HEK293 (cell line): ENCODE data around the gene FCGR3A.
"Not testable (repeated sequence)": the region's sequence is repeated elsewhere in the genome, so short reads cannot be mapped to it uniquely, and the experiment has no call there.

Experiments used
- CTCF ChIA-PET: fragments of 350-600 bp; formaldehyde crosslinking; extraction: SDS; loops from one replicate; lab custom pipeline; 2021; ENCODE audit warnings: antibody characterized with exemption; lab: Yijun Ruan, JAX
- POLR2A ChIA-PET: fragments of 300-600 bp; formaldehyde crosslinking; extraction: SDS; loops from one replicate; lab custom pipeline; 2020; ENCODE audit warnings: antibody characterized with exemption, inconsistent platforms; lab: Yijun Ruan, JAX
- H3K27ac ChIP-seq: fragments of 200-500 bp; sonication (Bioruptor generic); 2 replicates; pipeline ENCODE4 v1.5.1; 2014; ENCODE audit warnings: low read depth, low read length, control low read depth, inconsistent platforms; ENCODE audit errors: extremely low read depth
- H3K36me3 ChIP-seq, 2 experiments: fragments of 200-500 bp in 1 of 2; sonication (Bioruptor generic) in 1 of 2; 1 replicate in 1 of 2; 2 replicates in 1 of 2; pipeline ENCODE4 v1.5.1; 2014 to 2017; ENCODE audit warnings: inconsistent platforms in 2 of 2, low read length in 2 of 2; ENCODE audit not compliant: control insufficient read depth in 2 of 2, insufficient read depth in 1 of 2
- H3K4me1 ChIP-seq: fragments of 200-500 bp; sonication (Bioruptor generic); 2 replicates; pipeline ENCODE4 v1.5.1; 2014; ENCODE audit warnings: mild to moderate bottlenecking, low read length, inconsistent platforms; ENCODE audit not compliant: control insufficient read depth, insufficient read depth
- H3K4me3 ChIP-seq: 2 replicates; pipeline ENCODE4 v1.5.1; 2011; ENCODE audit warnings: low read depth, mild to moderate bottlenecking, control low read depth, low read length, moderate library complexity
- H3K9me3 ChIP-seq: fragments of 200-500 bp; sonication (Bioruptor generic); 2 replicates; pipeline ENCODE4 v1.5.1; 2014; ENCODE audit warnings: low read depth, low read length, inconsistent platforms; ENCODE audit not compliant: control insufficient read depth, insufficient read depth

Gene FCGR3A

DNA sequence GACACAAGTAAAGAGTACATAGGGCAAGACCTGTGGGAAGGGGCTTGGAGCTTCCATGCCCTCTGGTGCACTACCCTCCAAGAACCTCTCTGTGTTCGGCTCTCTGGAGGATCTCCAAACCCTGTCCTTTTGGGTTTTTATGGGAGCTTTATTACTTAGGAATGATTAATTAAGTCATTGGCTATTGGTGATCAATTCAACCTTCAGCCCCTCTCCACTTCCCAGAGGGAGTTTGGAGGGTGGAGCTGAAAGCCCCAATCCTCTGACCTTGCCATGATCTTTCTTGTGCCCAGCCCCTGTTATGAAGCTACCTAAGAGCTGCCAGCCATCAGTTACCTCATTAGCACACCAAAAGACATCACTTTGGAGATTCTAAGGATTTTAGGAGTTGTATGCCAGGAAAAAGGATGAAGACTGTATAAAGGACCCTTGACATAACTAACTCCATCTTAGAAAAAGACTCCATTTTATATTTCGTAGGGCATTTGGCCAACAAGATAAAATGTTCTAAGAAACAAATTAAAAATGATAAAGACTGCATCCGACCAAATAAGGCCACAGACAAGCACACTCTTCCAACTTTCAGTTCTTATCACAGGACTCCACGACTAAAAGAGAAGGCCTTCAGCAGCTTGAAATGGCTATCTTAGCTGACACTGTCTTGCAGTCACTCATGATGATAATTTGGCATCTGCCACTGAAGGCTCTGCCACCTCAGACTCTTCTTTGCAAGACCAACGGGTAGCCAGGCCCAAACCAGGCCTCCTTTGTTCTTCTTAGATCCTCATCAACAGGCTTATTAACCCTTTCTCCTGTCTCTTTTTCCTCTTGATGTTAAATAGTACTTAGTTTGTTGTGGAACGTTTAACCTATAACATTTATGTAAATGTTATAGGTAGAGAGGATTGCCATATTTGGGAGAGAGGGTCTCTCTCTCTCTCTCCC lies 8.2 kb upstream of the FCGR3A start:
- H3K4me3 ChIP-seq, POLR2A ChIA-PET, H3K36me3 ChIP-seq, H3K4me1 ChIP-seq, H3K9me3 ChIP-seq, CTCF ChIA-PET, H3K27ac ChIP-seq: not testable (repeated sequence)

DNA sequence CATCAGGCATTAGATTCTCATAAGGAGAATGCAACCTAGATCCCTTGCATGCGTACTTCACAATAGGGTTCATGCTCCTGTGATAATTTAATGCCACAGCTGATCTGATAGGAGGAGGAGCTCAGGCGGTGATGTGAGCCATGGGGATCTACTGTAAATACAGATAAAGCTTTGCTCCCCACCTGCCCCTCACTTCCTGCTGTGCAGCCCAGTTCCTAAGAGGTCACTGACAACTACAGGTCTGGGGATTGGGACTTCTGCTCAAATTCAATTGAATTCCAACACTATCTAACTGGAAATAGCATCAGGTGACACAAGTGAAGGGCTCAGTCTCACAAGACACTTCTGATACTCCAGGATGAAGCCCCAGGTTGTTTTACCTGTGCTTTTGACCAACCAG lies 7.4 kb upstream of the FCGR3A start:
- POLR2A ChIA-PET, H3K36me3 ChIP-seq, H3K27ac ChIP-seq, H3K9me3 ChIP-seq, H3K4me1 ChIP-seq, H3K4me3 ChIP-seq, CTCF ChIA-PET: not testable (repeated sequence)

DNA sequence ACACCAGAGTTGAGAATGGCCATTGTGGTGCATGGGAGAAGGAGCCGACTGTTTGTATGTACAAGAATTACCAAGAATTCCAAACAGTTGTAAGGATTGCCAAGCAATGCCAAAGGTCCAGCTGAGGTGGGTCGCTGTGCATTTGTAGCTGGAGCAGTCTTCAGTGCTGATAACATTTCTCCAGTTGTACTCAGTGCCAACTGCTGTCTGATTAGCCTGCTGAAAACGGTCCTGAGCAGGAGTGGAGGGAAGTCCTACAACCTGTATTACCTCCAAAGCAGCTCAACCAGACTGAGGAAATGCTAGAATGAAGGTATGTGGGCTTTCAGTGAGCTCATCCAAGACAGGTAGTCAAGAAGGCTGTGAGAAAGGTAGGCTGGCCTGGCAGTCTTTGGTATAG lies 6.5 kb upstream of the FCGR3A start:
- H3K9me3 ChIP-seq, CTCF ChIA-PET, H3K4me1 ChIP-seq, POLR2A ChIA-PET, H3K27ac ChIP-seq, H3K36me3 ChIP-seq, H3K4me3 ChIP-seq: not testable (repeated sequence)

DNA sequence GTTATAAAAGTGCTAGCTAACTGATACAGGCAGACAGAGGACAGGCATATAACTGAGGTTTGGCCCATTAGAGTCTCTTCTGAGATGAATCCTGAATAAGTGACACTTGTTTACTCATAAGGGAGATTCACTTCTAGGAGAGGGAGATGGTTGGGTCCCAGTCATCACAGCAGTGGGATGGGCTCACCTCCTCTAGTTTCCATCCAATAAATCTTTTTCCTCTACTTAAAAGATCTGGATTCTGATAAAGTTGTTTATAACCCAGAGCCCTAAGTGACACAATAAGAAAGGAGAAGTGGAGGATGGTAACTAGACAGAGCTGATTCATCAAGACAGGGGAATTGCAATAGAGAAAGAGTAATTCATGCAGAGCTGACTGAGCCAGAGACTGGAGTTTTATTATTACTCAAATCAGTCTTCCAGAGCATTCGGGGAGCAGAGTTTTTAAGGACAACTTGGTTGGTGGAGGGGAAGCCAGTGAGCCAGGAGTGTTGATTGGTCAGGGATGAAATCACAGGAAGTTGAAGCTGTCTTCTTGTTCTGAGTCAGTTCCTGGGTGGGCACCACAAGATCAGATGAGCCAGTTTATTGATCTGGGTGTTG lies 5.3 kb upstream of the FCGR3A start:
- H3K4me3 ChIP-seq, H3K9me3 ChIP-seq, CTCF ChIA-PET, POLR2A ChIA-PET, H3K4me1 ChIP-seq, H3K27ac ChIP-seq, H3K36me3 ChIP-seq: not testable (repeated sequence)

DNA sequence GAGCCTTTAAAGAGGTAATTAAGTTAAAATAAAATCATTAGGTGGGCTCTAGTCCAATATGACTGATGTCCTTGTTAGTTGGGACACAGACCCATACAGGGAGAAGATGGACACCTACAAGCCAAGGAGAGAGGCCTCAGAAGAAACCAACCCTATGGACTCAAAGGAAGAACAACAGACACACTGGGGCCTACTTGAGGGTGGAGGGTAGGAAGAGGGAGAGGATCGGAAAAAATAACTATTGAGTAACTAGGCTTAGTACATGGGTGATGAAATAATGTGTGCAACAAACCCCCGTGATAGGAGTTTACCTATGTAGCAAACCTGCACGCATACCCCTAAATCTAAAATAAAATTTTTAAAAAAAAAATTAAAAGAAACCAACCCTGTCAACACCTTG lies 4.7 kb upstream of the FCGR3A start:
- CTCF ChIA-PET, H3K4me1 ChIP-seq, POLR2A ChIA-PET, H3K9me3 ChIP-seq, H3K36me3 ChIP-seq, H3K4me3 ChIP-seq, H3K27ac ChIP-seq: not testable (repeated sequence)

DNA sequence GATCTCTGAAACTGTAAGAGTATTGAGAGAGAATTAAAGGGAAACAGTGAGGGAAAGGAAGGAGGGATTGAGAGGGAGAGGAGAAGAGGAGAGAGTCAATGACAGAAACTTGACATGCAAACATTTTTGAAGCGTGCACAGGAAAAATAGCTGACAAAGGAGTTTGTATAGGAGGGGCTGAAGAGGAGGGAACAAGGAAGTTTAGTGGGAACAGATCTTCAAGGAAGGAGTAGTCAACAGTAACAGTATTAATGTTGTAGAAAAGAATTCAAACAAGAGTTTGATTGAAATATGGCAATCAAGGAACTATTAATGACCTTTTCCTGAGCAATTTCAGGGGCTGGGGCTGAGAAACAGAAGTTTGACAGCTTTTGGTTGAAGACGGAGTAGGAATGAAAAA lies 4.0 kb upstream of the FCGR3A start:
- POLR2A ChIA-PET, H3K27ac ChIP-seq, H3K9me3 ChIP-seq, H3K4me3 ChIP-seq, H3K36me3 ChIP-seq, H3K4me1 ChIP-seq, CTCF ChIA-PET: not testable (repeated sequence)

DNA sequence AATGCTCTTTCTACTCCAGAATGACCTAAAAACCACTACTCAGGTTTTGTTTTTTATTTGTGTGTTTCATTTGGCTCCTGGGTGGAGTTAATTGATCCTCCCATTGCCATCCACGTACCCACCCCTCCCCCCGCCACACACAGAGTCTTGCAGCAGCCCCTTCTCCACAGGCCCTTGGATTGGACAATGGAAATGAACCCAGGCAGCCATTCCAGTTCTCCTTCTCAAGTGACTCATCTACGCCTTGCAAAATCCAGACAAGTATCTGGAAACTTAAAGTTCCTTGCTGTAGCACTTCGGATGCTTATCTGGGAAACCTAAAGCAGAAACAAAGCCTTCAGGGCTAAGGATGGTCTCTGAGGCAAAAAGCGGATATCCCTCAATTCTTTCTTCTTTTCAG lies 1.3 kb upstream of the FCGR3A start:
- CTCF ChIA-PET, H3K4me3 ChIP-seq, H3K27ac ChIP-seq, POLR2A ChIA-PET, H3K4me1 ChIP-seq, H3K36me3 ChIP-seq, H3K9me3 ChIP-seq: not testable (repeated sequence)

DNA sequence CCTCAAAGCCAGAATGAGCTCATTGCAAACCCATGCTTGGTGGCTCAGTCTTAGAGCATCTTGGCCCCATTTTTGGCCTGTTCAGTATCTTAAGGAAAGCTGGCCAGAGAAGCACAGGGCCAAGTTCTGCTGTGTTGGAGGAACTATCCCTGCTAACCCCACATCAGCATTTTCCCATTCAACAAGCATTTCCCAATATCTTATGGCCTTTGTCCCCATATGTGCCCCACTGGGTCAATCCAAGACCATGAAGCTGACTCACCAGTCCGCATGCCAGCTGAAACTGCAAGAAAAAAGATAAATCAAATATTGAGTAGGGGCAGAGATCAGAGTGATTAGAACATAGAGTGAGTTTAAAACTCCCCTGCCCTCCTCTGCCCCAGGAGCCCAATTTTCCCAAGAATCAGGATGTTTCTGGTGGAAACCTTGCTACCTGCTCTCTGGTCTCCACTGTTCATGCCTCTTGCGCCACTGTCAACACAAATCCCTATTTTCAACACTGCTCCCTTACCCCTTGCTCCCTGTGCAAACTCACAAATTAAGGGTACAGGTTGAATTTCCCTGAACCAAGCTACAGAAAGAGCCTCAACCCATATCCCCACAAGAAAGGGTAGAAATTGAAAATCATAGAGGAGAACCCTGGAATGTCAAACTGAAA lies 740 bp downstream of the FCGR3A start:
- H3K4me3 ChIP-seq, H3K27ac ChIP-seq, POLR2A ChIA-PET, CTCF ChIA-PET, H3K4me1 ChIP-seq, H3K36me3 ChIP-seq, H3K9me3 ChIP-seq: not testable (repeated sequence)

DNA sequence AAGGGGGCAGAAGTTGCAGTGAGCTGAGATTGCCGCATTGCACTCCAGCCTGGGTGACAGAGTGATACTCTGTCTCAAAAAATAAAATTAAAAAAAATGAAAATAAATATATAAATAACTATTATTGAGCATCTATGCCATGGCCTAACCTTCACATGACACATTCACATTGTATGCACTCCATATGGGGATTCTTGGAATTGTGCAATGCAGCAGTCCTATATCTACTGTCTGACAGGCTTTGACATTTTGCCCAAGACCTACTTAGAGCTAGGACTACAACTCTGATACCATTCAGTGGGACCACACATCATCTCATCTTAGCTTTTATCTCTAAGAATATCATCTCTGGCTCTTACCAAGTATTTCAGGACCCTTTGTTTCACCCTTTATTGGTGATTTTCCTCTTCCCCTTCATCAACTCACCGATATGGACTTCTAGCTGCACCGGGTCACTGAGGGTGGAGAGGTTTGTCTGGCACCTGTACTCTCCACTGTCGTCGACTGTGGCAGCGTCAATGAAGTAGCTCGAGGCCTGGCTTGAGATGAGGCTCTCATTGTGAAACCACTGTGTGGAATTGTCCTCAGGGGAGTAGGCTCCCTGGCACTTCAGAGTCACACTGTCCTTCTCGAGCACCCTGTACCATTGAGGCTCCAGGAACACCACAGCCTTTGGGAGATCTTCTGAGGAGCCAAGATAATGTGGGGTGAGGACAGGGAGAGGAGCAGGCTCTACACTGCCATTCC lies 1.4 kb downstream of the FCGR3A start:
- H3K4me1 ChIP-seq, H3K27ac ChIP-seq, H3K9me3 ChIP-seq, H3K4me3 ChIP-seq, H3K36me3 ChIP-seq, CTCF ChIA-PET, POLR2A ChIA-PET: not testable (repeated sequence)

DNA sequence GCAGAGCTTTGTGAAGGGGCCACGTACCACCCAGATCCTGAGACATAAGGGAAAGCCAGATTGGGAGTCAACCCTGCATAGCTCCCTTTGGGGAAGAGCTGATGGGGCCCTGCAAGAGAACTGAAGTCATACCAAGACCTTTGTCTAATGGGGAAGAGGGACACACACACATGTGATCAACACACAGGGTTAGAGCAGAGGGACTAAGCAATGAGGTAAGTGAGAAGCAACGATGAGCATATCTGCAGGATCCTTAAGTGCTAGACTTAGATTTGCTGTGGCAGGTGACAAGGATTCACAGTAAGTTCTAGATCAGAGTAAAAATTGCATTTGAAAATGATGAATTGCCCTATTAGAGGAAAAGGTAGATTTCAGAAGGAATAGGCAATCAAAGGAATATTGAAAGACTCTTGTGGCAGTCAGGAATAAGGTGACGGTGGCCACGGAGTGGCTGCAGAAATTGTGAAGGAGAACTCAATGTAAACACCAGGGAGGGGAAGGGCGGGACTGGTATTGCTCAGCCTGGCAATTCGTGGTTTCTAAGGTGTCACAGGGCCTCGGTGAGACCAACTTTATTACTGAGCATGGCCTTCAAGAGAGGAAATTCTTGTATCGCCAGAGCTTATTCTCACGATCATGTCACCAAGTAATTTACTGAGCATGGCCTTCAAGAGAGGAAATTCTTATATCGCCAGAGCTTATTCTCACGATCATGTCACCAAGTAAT lies 4.5 kb downstream of the FCGR3A start:
- H3K4me3 ChIP-seq, POLR2A ChIA-PET, H3K9me3 ChIP-seq, H3K4me1 ChIP-seq, CTCF ChIA-PET, H3K27ac ChIP-seq, H3K36me3 ChIP-seq: not testable (repeated sequence)
